UCSD-AML1 (cell line): ENCODE data around the gene SMIM43.
"Not testable (repeated sequence)": the region's sequence is repeated elsewhere in the genome, so short reads cannot be mapped to it uniquely, and the experiment has no call there.

Experiments
- DNase-seq: peaks from one replicate; lab custom pipeline; 2025; ENCODE audit not compliant: unreplicated experiment; lab: John Stamatoyannopoulos, UW

SMIM43 gene

GRCh38 chr4:121784401-121784800 lies 19.4 kb upstream of the SMIM43 start:
- DNase-seq = no peak

DNA sequence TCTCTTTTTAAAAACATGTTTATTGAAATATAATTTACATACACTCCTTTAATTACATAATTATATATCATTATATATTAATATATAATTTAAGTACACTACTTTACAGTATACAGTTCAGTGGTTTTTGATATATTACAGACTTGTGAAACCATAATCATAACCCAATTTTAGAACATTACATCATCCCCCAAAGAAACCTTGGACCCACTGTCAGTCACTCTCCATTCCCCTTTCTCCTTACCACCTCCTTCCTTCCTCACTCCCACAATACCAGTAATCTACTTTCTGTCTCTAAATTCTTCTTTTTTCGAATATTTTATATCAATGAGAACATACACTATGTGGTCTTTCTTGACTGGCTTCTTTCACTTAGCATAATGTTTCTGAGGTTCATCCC lies 18.2 kb upstream of the SMIM43 start:
- no peak for DNase-seq

DNA sequence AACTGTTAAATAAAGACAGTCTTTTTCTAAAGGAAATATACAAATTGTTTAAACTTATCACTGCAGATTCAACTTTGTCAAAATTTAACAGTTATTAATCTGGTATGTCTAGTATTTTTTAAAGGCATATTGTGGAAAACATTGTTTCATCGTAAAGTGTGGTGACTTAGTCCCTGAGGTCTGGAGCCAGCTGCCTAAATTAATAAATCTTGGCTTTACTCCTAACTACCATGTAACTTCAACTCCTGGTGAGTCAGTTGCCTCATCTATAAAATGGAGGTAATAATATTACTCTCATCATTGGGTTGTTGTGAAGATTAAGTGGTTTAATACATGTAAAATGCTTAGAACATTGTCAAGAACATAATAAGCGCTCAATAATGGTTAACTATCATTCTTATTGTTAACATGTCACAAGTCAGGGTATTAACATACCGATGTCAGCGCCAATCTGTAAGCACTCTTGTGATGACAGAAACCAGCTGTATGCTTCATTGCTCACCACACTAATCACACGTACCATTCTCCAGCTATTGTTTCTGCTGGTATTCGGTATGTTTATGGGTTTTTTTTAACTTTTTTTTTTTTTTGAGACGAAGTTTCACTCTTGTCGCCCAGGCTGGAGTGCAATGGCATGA lies 14.1 kb upstream of the SMIM43 start:
- DNase-seq = no peak

DNA sequence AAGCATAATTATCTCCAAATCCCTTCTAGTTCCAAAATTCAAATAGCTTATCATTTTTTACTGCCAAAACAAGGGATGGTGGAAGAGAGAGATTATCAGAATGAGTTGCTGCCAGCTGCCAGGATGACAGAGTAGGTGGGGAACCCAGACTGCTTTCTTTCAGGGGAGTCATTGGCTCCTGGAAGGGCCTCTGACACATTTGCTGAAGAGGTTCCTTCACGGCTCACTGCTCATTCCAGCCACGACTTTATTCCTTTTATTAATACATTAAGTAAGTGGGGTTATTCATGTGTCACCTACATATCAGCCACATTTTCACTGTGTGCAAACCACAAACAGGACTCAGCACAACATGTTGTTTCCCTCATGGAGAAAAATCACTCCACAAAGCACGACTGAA lies 12.7 kb upstream of the SMIM43 start:
- no peak for DNase-seq

DNA sequence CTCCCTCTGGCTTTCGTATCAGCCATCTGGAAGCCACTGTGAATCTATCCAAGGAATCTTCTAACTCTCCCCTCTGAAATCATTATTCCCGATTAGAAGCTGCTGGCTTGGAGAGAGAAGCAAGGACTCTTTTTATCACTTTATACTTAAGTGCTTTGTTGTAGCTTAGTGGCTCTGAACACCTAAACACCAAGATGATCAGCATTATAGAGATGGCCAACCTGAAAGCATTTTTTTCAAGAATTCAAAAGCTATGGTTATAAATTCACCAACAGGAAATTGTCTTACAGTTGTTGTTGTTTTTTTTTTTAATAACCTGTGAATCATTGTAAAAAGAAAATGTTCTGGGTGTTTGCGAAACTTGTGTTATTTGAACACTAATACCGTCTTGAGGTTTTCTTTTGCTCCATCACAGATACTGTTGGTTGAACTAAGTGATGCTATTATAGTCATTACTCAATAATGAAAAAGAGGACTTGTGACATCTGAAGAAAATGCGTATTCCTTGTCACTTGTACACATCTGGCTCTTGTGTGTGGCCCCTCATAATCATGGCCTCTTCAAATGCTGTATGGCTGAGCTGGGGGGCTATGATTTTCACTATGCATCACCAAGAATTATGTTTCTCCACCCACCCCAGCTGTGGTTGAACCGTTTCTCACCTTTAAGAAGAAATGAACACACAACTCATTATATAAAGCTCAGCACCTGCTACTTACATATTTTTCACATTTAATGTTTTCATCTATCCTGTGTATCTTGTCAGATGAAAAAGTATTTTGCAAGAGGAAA lies 11.8 kb upstream of the SMIM43 start:
- no peak for DNase-seq

DNA sequence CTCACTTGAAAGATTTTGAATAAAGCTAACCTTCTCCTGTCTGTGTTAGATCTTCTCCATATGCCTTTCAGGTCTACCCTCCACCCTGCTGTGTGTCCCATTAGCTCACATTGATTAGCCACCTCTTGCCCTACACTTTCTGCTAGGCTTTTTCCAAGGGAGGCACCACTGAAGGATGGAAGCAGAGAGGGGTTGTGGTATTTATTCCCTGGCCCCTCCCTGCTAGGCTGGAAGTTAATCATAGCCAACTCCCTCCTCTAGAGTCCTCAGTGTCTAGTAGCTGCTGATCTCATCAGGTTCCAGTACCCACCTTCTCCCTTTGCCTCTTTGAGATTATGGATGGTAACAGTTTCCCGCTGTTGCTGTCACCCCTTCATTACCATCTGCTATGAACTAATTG lies 8.9 kb upstream of the SMIM43 start:
- DNase-seq = no peak

DNA sequence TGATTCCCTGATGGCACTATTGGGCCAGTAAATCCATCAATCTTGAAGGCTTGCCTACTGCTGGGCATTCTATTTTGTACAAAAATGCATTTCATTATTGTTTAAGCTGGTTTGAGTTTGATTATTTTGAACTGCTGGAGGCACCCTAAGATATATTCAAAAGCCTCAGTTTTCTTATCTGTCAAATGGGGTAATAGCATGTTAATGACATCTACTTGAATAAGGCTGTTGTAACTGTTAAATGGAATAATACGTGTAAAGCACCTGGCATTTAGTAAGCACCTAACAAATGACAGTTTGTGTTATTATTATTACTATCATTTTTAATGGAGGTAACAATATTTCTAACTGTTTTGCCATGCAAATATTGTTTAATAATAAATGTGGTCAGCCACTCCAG lies 6.9 kb upstream of the SMIM43 start:
- no peak for DNase-seq

DNA sequence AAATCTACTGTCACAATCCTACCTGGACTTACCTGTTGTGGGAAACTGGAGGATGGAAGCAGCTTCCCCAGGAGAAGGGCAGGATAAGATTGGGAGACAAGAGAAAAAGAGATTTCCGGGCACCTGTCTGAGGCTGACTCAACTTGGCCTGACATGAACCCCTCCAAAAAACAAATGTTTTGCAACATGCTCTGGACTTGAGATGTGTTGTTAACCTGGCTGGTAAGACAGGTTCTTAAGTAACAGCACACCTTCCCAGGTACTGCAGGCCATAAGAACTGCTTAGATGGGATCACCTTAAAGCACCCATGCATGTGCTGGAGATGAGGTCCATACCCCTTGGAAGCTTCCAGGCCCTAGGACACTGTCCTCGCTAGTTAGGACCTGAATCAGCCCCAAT lies 4.4 kb upstream of the SMIM43 start:
- DNase-seq = no peak

- no peak for DNase-seq
Measured at GRCh38 chr4:121767166-121767565, 2.2 kb upstream of the SMIM43 start.

DNA sequence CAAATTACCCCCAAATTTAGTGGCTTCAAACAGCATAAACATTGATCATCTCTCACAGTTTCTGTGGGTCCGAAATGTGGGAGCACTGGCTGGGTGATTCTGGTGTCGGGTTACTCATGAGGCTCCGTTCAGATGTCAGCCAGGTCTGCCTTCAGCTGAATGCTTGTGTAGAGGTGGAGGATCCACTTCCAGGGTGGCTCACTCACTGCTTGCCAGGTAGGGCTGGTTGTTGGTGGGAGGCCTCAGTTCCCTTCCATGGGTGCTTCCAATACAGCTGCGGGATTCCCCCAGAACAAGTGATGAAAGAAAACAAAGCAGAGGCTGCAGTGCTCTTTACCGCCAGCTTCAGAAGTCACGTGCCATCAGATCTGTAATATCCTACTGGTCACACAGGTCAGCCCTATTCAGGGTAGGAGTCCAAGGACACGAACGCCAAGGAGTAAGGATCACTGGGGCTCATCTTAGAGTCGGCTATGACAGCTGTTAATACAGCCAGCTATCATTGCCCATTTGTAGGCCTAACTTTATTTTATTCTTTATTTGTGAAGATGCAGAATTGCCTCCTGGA lies 1.1 kb upstream of the SMIM43 start:
- DNase-seq = no peak

GRCh38 chr4:121765368-121765705 lies 373 bp upstream of the SMIM43 start:
- DNase-seq = no peak

- DNase-seq = no peak
Measured at GRCh38 chr4:121764303-121764701, 662 bp downstream of the SMIM43 start.

GRCh38 chr4:121760205-121760604 lies 4.8 kb downstream of the SMIM43 start:
- no peak for DNase-seq

DNA sequence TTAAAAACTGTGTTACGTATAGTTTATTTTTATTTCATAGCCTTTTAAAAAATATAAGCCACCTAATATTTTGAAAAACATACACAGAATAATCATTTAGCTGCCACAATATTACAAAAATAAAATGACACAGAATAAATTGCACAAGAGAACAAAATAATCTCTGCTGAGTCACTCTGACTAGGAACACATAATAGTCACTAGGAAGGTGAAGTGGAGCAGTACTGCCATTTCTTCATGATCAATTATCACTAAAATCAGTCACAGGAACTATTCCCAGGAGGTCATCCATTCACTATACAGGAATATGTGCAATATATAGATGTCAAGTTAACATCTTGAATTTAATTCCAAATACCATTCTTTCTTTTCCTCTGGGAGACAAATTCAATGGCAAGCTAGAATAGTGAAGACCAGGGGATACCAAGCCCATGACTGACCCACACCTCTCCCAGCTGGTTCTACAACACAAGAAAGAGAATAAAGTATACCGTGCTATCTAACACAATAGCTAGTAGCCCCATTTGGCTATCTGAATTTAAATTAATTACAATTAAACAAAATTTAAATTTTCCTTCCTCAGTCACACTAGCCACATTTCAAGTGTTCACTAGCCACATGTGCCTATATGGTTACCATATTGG lies 5.9 kb downstream of the SMIM43 start:
- no peak for DNase-seq

DNA sequence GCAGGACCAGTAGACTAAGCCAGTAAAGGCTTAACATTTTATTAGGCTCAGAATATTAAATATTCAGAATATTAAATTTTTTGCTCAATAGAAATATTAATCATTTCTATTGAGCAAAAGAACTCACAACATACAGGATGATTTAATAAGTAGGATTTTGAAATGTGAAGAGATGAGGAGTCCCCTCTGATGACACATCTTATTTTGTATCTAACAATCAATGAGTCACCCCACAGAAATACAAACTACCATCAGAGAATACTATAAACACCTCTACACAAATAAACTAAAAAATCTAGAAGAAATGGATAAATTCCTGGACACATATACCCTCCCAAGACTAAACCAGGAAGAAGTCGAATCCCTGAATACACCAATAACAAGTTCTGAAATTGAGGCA lies 12.8 kb downstream of the SMIM43 start:
- not testable (repeated sequence) for DNase-seq

- no peak for DNase-seq
Measured at GRCh38 chr4:121749225-121749624, 15.7 kb downstream of the SMIM43 start.

GRCh38 chr4:121742794-121743193 lies 22.2 kb downstream of the SMIM43 start:
- DNase-seq = no peak

GRCh38 chr4:121741751-121742150 lies 23.2 kb downstream of the SMIM43 start:
- no peak for DNase-seq

GRCh38 chr4:121740796-121741409 lies 24.1 kb downstream of the SMIM43 start:
- DNase-seq = no peak

DNA sequence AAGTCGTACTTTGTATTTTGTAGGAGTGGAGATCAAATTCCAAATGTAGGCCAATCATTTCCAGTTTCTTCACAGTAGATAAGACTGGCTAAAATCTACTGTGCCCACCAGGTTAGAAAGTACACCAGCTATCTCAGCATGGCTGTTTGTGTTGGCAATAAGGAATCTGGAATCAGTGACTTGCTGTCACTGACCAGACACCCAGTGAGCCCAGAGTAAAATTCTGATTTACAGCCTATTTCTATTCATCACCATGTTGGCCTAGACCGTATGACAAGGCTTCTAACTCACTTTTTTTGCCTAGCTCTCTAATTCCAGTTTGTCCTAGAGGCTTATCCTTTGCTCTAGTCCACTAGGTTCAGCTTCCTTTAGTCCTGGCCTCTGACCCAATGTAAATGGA lies 25.4 kb downstream of the SMIM43 start:
- DNase-seq = no peak

DNA sequence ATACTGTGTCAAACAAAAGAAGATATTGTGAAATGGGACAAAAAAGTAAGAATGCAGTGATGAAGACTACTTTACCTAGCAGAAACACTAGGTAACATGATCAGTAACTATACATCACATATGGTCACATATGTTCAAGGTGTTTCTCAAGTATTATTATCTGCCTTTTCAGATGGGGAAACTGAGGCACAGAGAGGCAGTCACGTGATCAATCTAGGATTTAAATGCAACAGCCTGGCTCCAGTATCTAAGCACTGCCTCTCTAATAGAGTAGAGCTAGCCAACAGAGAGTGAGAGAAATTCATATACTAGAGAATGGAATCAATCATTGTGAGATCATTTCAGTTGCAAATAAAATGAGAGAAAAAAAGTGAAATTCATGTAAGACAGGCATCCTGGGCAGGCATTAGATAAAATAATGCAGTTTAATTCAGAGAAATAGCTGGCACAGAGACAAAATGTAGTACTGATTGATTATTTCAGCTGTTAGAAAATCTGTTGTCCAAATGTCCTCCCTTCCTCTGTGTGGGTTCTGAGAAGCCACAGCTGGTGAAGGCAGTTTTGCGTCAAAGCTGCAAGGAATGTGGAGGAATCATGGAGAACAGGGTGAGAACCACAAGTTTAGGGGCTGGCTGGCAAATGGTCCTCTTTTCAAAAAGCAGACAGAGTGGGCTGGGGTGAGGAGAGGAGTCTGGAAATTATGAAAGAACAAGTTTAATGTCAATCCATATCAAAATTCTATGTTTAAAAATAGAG lies 26.0 kb downstream of the SMIM43 start:
- DNase-seq = no peak
